ENCODE data around the gene CERS4. TPM values are rescaled to one million over a fixed set of nuclear protein-coding genes. Genes with fewer than 3 reads are reported as not detected.
A peak's percentile ranks its signal among the peaks of the same experiment; 100 is the strongest.

The CERS4 gene
- total and polyA plus RNA-seq, 10 of the 15 experiments (the other 5 are each of a cell fraction or from before 2014, with no cell fraction given) = 0.34 to 62.1 (median 20.7) TPM

GRCh38 chr19:8240274-8241229, 31.4 kb downstream of the CERS4 start:
- no peak overlapping the region; the same call in 1 of the 2 replicates for H3K4me3 ChIP-seq
- 48% methylated on average over 17 of the region's 17 CpGs for WGBS (ENCODE audit: insufficient coverage, insufficient replicate concordance, low lambda C conversion rate, missing lambda C conversion rate)
- no TSS peak for BruUV-seq (replicated peaks)
- no peaks in the 10 kb centered on the region for H4K20me1 ChIP-seq (ENCODE audit: control insufficient read depth, insufficient read depth)
- H3K4me1 ChIP-seq (ENCODE audit: control insufficient read depth, insufficient read depth, low read length) = peaks cover 13% of the 10 kb centered on the region
- ChIA-PET POLR2A (interaction anchor here (0.5 to 1.4 kb wide), 6 partner anchors 20 to 57 kb away, joined by 3 to 4 read pairs (median 4); no protein-coding TSS in a partner anchor), SMC1A (ENCODE audit: uncharacterized antibody, unreplicated experiment) (interaction anchor here (1.1 to 2.3 kb wide), 4 partner anchors 31 to 76 kb away, joined by 3 to 6 read pairs (median 3); partner anchors contain the start of gene CERS4), CTCF (interaction anchor here (0.9 to 1.8 kb wide), 6 partner anchors 13 to 224 kb away, joined by 3 to 6 read pairs (median 4); no protein-coding TSS in a partner anchor), RAD21 (ENCODE audit: unreplicated experiment) (interaction anchor here (0.8 to 1.7 kb wide), 3 partner anchors 30 to 47 kb away, joined by 5 to 7 read pairs (median 6); no protein-coding TSS in a partner anchor)
- H2AFZ ChIP-seq (ENCODE audit: control insufficient read depth, low read depth, low read length) = no peak overlapping the region
- in situ Hi-C loops (cut with MboI) (no loop called here), intact Hi-C loops (cut with micrococcal nuclease; ENCODE audit: unreplicated experiment) (no loop called here)
- H3K4me2 ChIP-seq (ENCODE audit: control insufficient read depth, insufficient read depth) = peak overlapping the region; percentile 39
- H3K9me3 ChIP-seq (replicated peaks; ENCODE audit: control insufficient read depth, insufficient read depth, low read length) = peaks cover 23% of the 10 kb centered on the region
- peaks cover 3 to 4% of the 10 kb centered on the region in 2 experiments for H3K36me3 ChIP-seq (ENCODE audit: control insufficient read depth in 2 of 2, insufficient read depth in 2 of 2, low read length in 1 of 2)
- ATAC-seq (peak; percentile 97), FAIRE-seq (peak; percentile 18), DNase-seq (ENCODE audit: low read depth, low spot score) (peak; percentile 56)
- H3K27me3 ChIP-seq (replicated peaks in 1 of 2; ENCODE audit: control insufficient read depth in 2 of 2, insufficient read depth in 2 of 2, low read length in 1 of 2) = no peaks in the 10 kb centered on the region
- no peak overlapping the region; the same call in none of the 2 replicates for H3K27ac ChIP-seq (ENCODE audit: control insufficient read depth, insufficient read depth)
- no peak overlapping the region for H3K9ac ChIP-seq (ENCODE audit: control insufficient read depth, insufficient read depth, low read length)
- H3K79me2 ChIP-seq (ENCODE audit: control insufficient read depth, insufficient read depth, low read length) = no peaks in the 10 kb centered on the region; the same call in 1 of the 2 replicates
- TF ChIP-seq IKZF1 (conservative IDR thresholded peaks at IDR 0.05) = peak; percentile 71
- TF ChIP-seq MEF2A (IDR thresholded peaks at IDR 0.05; ENCODE audit: insufficient read depth, low read depth, low read length) = 0 out of 2 replicates have a peak, but pooled peaks have one; percentile 32
- no peak for TF ChIP-seq ZBTB40 (IDR thresholded peaks at IDR 0.05; ENCODE audit: borderline replicate concordance)
- peak; percentile 14 for TF ChIP-seq MYC (IDR thresholded peaks at IDR 0.05; ENCODE audit: insufficient read depth, insufficient read length, insufficient replicate concordance, low read length, severe bottlenecking)
- no peak for TF ChIP-seq IRF3 (IDR thresholded peaks at IDR 0.05)
- peak; percentile 72 for TF ChIP-seq MLLT1 (IDR thresholded peaks at IDR 0.05)
- no peak for TF ChIP-seq SIN3A (IDR thresholded peaks at IDR 0.05; ENCODE audit: low read depth, low read length)
- peak; percentile 43; the same call in 1 of the 2 replicates for TF ChIP-seq FOXK2 (IDR thresholded peaks at IDR 0.05)
- 0 out of 3 replicates have a peak, but pooled peaks of 1 of the 2 experiments have one; percentile 47 for TF ChIP-seq EGR1 (IDR thresholded peaks at IDR 0.05; ENCODE audit: borderline replicate concordance in 1 of 2, low read depth in 2 of 2, low read length in 2 of 2)
